Stimulated activated CD8-positive, alpha-beta memory T cell treated with anti-CD3 and anti-CD28 coated beads, Interleukin-4, amount 100 ng/mL, for 24 hours (primary cell): ENCODE data around the gene OR8B12.
"Not testable (repeated sequence)": the region's sequence is repeated elsewhere in the genome, so short reads cannot be mapped to it uniquely, and the experiment has no call there.

ENCODE experiments used
- DNase-seq: peaks from one replicate; pipeline ENCODE4 v3.0.0-alpha.2; 2020; ENCODE audit warnings: low read depth

The OR8B12 gene

DNA sequence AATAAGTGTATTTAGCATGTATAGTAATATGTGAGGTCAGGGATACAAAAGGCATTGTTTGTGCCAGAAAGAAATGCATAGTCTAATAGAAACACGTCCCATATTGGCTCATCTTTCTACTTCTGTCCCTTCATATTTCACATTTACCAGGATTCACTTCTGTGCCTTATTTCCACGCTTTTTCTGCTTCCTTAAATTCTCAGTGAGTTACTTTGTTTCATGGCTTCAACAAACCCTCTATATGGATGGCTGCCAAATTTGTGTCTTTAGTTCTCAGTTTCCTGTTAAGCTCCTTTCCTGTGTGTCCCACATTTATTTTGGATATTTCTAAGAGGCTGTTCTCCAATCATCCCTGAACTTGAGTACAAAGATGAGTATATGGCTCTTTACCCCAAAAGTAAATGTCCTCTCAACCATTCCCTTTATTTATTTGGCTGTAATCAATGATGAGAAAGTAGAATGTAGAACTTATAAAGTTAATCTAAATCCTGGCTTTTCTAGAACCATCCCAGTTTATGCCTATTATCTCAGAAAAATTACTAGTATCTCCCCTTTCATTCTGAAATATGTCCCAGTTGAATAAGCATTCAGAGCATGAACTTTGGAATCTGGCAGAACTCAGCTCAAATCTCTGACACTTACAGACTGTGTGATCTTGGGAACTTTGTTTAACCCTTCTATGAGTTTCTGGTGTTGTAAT, 23.5 kb downstream of the OR8B12 start:
- no peak for DNase-seq

DNA sequence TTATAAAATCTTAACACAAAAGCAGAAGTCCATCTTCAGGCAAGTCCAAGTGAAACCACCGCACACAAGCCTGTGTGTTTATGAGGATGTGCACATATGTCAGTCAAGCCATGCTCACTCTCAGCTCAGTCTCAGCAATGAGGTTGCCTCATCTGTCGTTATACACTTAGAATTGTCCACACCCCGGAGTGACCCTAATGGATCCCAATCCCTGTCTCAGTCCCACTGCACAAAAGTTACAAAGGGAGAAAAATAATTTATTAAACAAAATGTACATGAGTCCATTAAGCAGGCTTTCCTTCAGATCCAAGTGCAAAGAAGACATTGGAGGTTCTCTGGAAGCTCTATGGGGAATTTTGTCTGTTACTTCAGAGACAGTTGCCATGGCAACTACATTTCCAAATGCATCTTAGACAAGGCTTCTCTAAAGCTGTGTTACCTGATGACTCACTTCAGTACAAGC, 24.4 kb downstream of the OR8B12 start:
- no peak for DNase-seq

DNA sequence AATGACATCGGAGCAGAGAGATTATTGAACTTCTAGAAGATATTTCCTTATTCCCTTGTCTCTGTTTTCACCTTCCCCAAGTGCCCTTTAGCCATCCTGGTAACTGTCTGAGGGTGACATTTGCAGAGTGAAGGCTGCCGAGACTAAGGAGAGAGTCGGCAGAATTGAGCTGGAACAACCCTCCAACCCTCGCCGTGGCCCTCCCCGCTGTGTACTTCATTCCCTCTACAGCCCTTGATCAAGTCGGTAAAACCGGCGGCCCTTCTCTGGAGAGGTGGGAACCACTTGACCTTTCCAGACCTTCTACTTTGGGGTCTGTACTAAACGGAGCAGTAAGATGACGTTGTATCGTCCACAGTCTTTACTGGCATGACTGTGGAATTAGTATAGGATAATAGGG, 26.1 kb downstream of the OR8B12 start:
- DNase-seq = no peak

DNA sequence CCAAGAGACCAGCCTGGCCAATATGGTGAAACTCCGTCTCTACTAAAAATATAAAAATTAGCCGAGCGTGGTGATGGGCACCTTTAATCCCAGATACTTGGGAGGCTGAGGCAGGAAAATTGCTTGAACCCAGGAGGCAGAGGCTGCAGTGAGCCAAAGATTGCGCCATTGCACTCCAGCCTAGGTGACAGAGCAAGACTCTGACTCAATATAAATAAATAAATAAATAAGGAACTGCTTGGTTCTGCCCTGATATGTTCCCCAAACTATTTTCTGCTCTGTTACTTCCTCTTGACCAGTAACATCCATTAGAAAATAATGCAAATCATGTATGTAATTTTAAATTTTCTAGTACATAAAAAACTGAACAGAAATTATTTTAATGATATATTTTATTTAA, 28.8 kb downstream of the OR8B12 start:
- DNase-seq = not testable (repeated sequence)

DNA sequence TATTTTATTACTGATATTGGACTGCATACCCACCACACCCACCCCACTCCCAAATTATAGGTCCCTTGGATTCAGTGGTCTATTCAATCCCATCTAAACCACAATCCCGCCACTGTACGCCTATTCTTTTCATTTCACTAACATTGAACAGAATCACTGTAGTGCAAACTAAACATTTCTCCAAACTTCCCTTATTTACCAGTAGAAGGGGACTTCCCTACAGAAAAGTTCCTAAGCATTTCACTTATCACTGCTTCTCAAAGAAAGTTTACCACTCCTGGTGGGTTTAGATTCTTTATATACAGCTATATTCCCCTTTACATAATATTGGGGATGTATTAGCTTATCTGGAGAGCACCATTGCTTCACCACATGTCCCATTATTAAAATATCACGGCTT, 29.3 kb downstream of the OR8B12 start:
- DNase-seq = no peak

DNA sequence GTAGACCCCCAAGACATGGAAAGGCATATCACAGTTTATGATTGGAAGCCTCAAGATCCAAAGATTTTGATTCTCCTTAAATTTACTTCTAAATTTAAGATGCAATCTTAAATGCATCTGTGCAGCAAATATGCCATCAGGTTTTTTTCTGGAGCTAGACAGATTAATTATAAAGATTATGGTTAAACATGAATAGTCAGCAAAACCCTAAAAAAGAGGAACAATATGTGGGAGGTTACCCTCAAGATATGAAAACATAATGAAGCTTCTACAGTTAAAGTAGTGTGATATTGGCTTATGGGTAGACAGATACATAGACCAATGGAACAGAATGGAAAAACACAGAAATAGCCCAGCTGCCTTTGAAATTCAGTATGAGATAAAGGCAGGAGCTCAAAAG, 31.7 kb downstream of the OR8B12 start:
- no peak for DNase-seq

DNA sequence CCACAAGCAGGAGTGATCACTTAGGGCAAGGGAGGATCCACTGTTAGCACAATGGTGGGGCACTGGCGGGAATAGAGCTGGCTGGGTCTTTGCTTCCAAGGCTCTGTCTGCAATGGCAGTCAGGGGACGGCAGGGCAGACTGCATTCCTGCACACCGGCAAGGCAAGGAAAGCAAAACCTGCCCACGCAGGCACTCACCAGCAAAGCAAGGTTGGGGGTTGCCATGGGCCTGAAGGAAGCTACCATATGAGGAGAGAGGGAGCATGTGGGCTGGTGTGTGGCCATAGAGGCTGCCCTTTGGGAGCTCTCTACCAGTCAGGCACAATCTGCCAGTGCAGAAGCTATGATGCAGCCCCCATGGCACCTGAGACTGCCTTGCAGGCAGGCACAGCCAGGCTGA, 33.2 kb downstream of the OR8B12 start:
- DNase-seq = no peak

DNA sequence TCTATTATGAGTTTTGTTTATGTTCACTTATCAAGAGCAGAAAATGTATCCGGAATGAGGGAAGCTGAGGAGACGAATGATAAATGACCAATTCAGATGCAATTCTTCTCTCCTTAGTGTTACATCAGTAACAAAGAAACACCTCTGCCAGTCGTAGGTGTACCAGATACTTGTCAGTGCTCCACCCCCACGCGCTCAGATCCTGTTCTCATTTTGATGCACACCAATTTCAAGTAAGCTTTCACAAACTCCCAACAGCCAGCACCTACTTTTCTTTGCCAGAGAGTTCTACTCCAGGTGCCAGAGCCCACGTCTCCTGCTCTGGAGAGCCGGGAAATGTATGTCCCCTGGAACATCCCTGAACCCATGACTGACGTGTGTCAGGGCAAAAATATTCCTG, 43.7 kb downstream of the OR8B12 start:
- DNase-seq = no peak

DNA sequence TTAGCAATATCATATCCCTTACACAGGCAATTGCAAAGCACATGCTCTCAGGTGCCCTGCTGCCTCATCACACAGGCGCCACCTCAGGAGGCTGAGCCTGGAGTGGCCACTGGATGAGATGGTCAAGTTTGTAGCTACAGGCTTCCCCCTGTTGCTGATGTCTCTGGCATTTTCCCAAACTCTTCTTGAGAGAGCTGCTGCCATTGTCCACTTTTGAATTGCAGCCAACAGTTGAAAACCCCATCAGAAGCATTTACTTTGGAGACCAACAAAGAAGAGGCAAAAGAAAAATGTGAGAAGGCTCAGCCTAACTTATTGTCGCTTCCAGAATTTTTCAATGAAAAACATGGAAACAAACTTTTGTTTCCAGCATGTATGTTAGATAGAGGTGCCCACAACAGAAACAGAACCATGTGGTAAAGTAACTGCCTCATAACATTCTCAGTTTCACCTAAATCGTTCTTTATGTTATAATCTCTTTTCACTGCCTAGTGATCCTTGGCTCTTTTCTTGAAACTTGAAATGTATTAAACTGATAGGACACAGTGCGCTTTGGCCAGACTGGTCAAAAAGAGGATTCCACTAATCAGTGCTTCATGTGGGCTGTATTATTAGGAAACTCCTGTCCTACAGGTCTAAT, 50.3 kb downstream of the OR8B12 start:
- no peak for DNase-seq
